HFFc6 (cell line): Measurements from ENCODE around the gene HRH3. TPM values are rescaled to one million over a fixed set of nuclear protein-coding genes. Genes with fewer than 3 reads are reported as not detected.

Source experiments
- DNase-seq: peaks from one replicate; pipeline ENCODE4 v3.0.0-alpha.2; 2018
- H3K27ac Mint-ChIP-seq: 2 replicates; pipeline ENCODE4 v1.8.0; 2020; ENCODE audit warnings: mild to moderate bottlenecking, mixed read lengths
- H3K27me3 Mint-ChIP-seq: 2 replicates; pipeline ENCODE4 v1.8.0; 2021; ENCODE audit warnings: mild to moderate bottlenecking, moderate library complexity, mixed read lengths; ENCODE audit not compliant: insufficient read depth
- H3K36me3 Mint-ChIP-seq: 2 replicates; pipeline ENCODE4 v1.8.0; 2021; ENCODE audit warnings: low read depth, mixed read lengths
- H3K4me1 Mint-ChIP-seq: 2 replicates; pipeline ENCODE4 v1.8.0; 2020; ENCODE audit warnings: low read depth, mixed read lengths
- H3K4me3 Mint-ChIP-seq: 2 replicates; pipeline ENCODE4 v1.8.0; 2020; ENCODE audit warnings: mild to moderate bottlenecking, moderate library complexity, mixed read lengths
- H3K9me3 Mint-ChIP-seq: 2 replicates; pipeline ENCODE4 v1.8.0; 2020; ENCODE audit warnings: mild to moderate bottlenecking, mixed read lengths
- CTCF ChIP-seq: fragments of 200-600 bp; sonication (generic); IDR thresholded peaks from 2 replicates; pipeline ENCODE4 v1.5.0; 2021; ENCODE audit warnings: antibody characterized with exemption, mild to moderate bottlenecking
- total RNA-seq, 6 experiments: library from RNA; stranded (reverse); fragmentation: NEBNext Ultra II Directional; extraction: Animal tissue kit (Norgen Biotek cat#: 25700); gene quantifications; 2 replicates in 1 of 6; 3 replicates in 5 of 6; pipeline ENCODE4 v1.2.3, GENCODE V29; 2021

The HRH3 gene
- total RNA-seq, 6 experiments from 2014 or later, result not detected

- Mint-ChIP-seq H3K4me1 (no peaks in the 10 kb centered on the region), H3K36me3 (no peaks in the 10 kb centered on the region), H3K9me3 (no peaks in the 10 kb centered on the region), H3K27ac (no peak overlapping the region), H3K4me3 (no peak overlapping the region), H3K27me3 (peaks cover 24% of the 10 kb centered on the region)
- TF ChIP-seq CTCF, result no peak
- DNase-seq, result no peak
Observed at GRCh38 chr20:62226707-62227590, 6.9 kb upstream of the HRH3 start.

- no peak overlapping the region for H3K27ac Mint-ChIP-seq
- TF ChIP-seq CTCF, result no peak
- no peaks in the 10 kb centered on the region for H3K9me3 Mint-ChIP-seq
- no peaks in the 10 kb centered on the region for H3K36me3 Mint-ChIP-seq
- no peaks in the 10 kb centered on the region for H3K4me1 Mint-ChIP-seq
- H3K27me3 Mint-ChIP-seq, result peaks cover 27% of the 10 kb centered on the region
- no peak overlapping the region for H3K4me3 Mint-ChIP-seq
- no peak for DNase-seq
Observed at GRCh38 chr20:62225820-62226635, 6.0 kb upstream of the HRH3 start.

GRCh38 chr20:62225026-62225425, 4.9 kb upstream of the HRH3 start:
- no peaks in the 10 kb centered on the region for H3K9me3 Mint-ChIP-seq
- H3K4me1 Mint-ChIP-seq, result no peaks in the 10 kb centered on the region
- no peak for DNase-seq
- H3K27me3 Mint-ChIP-seq, result peaks cover 27% of the 10 kb centered on the region
- no peak overlapping the region for H3K4me3 Mint-ChIP-seq
- H3K27ac Mint-ChIP-seq, result no peak overlapping the region
- H3K36me3 Mint-ChIP-seq, result no peaks in the 10 kb centered on the region
- no peak for TF ChIP-seq CTCF

- no peak for TF ChIP-seq CTCF
- H3K27ac Mint-ChIP-seq, result no peak overlapping the region
- peaks cover 28% of the 10 kb centered on the region for H3K27me3 Mint-ChIP-seq
- no peak overlapping the region for H3K4me3 Mint-ChIP-seq
- DNase-seq, result no peak
- no peaks in the 10 kb centered on the region for H3K36me3 Mint-ChIP-seq
- no peaks in the 10 kb centered on the region for H3K9me3 Mint-ChIP-seq
- no peaks in the 10 kb centered on the region for H3K4me1 Mint-ChIP-seq
Observed at GRCh38 chr20:62224113-62224855, 4.2 kb upstream of the HRH3 start.

- no peak for TF ChIP-seq CTCF
- peaks cover 34% of the 10 kb centered on the region for H3K27me3 Mint-ChIP-seq
- no peaks in the 10 kb centered on the region for H3K36me3 Mint-ChIP-seq
- H3K4me3 Mint-ChIP-seq, result no peak overlapping the region
- H3K9me3 Mint-ChIP-seq, result no peaks in the 10 kb centered on the region
- DNase-seq, result no peak
- no peak overlapping the region for H3K27ac Mint-ChIP-seq
- H3K4me1 Mint-ChIP-seq, result no peaks in the 10 kb centered on the region
Observed at GRCh38 chr20:62223571-62223970, 3.5 kb upstream of the HRH3 start.
